Transverse colon (tissue), 3 donors: ENCODE results near the gene CARD19.

Experiments
- POLR2A ChIP-seq: fragments of 450-650 bp; IDR thresholded peaks from one replicate; pipeline ENCODE4 v1.6.1; 2016; ENCODE audit warnings: antibody characterized with exemption, mild to moderate bottlenecking, moderate library complexity
- TF ChIP-seq, protein P1 (sequence below), 5 experiments: fragments of 200-600 bp in 3 of 5; fragments of 450-650 bp in 2 of 5; sonication (generic) in 3 of 5; IDR thresholded peaks; 1 replicate in 2 of 5; 2 replicates in 3 of 5; pipeline ENCODE4 v1.5.1; 2016 to 2017; ENCODE audit warnings: antibody characterized with exemption in 5 of 5, inconsistent platforms in 3 of 5, mild to moderate bottlenecking in 2 of 5, moderate library complexity in 1 of 5

DNA sequence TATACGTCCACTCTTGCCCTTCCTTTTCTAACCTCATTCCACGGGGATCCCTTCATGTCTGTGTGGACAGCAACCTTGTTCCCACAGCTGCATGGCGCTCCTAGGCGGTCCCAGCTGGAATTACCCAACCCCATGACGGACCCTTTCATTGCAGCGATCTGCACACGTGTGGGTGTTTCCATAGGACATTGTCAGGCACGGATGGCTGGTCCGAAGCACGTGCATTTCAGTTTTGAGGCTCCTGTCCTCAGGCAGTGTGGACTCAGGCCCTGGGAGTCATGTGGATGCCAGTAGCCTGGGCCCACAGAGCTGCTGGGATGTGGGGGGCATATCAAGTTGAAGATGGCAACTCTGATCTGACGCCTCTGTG lies 15.0 kb downstream of the CARD19 start:
- TF ChIP-seq, protein P1, sequence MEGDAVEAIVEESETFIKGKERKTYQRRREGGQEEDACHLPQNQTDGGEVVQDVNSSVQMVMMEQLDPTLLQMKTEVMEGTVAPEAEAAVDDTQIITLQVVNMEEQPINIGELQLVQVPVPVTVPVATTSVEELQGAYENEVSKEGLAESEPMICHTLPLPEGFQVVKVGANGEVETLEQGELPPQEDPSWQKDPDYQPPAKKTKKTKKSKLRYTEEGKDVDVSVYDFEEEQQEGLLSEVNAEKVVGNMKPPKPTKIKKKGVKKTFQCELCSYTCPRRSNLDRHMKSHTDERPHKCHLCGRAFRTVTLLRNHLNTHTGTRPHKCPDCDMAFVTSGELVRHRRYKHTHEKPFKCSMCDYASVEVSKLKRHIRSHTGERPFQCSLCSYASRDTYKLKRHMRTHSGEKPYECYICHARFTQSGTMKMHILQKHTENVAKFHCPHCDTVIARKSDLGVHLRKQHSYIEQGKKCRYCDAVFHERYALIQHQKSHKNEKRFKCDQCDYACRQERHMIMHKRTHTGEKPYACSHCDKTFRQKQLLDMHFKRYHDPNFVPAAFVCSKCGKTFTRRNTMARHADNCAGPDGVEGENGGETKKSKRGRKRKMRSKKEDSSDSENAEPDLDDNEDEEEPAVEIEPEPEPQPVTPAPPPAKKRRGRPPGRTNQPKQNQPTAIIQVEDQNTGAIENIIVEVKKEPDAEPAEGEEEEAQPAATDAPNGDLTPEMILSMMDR (IDR thresholded peaks at IDR 0.05) = no peak
- TF ChIP-seq POLR2A = no peak
